Measurements from ENCODE around the gene TGFA.

Gene TGFA

GRCh38 chr2:70574618-70575017, 21.0 kb upstream of the TGFA start:
- no peak for TF ChIP-seq CTCF (IDR thresholded peaks at IDR 0.05; ENCODE audit: insufficient read depth, missing control alignments)
- DNase-seq (ENCODE audit: insufficient read length, low spot score) (no peak), FAIRE-seq (no peak)

- FAIRE-seq, result no peak
- no peak for DNase-seq (ENCODE audit: insufficient read length, low spot score)
These were observed 20.5 kb upstream of the TGFA start for GRCh38 chr2:70574109-70574508.

GRCh38 chr2:70570041-70570661, 16.5 kb upstream of the TGFA start:
- no peak for DNase-seq (ENCODE audit: insufficient read length, low spot score)
- no peak for TF ChIP-seq CTCF (IDR thresholded peaks at IDR 0.05; ENCODE audit: insufficient read depth, missing control alignments)
- no peak for FAIRE-seq

More at GRCh38 chr2:70574109-70574508, 20.5 kb upstream of the TGFA start:
- TF ChIP-seq CTCF (IDR thresholded peaks at IDR 0.05; ENCODE audit: insufficient read depth, missing control alignments), result no peak

GRCh38 chr2:70569559-70569958, 15.9 kb upstream of the TGFA start:
- no peak for TF ChIP-seq CTCF (IDR thresholded peaks at IDR 0.05; ENCODE audit: insufficient read depth, missing control alignments)
- FAIRE-seq (no peak), DNase-seq (ENCODE audit: insufficient read length, low spot score) (no peak)

GRCh38 chr2:70566906-70567305, 13.3 kb upstream of the TGFA start:
- DNase-seq (ENCODE audit: insufficient read length, low spot score) (no peak), FAIRE-seq (no peak)
- TF ChIP-seq CTCF (IDR thresholded peaks at IDR 0.05; ENCODE audit: insufficient read depth, missing control alignments), result no peak

- FAIRE-seq (no peak), DNase-seq (ENCODE audit: insufficient read length, low spot score) (no peak)
- no peak for TF ChIP-seq CTCF (IDR thresholded peaks at IDR 0.05; ENCODE audit: insufficient read depth, missing control alignments)
These were observed 12.8 kb upstream of the TGFA start for GRCh38 chr2:70566464-70566863.

- FAIRE-seq (no peak), DNase-seq (ENCODE audit: insufficient read length, low spot score) (no peak)
- no peak for TF ChIP-seq CTCF (IDR thresholded peaks at IDR 0.05; ENCODE audit: insufficient read depth, missing control alignments)
These were observed 11.6 kb upstream of the TGFA start for GRCh38 chr2:70565039-70565731.

Data from D721Med (cell line).